B cell (primary cell): ENCODE data around the gene GRB10. TPM values are rescaled to one million over a fixed set of nuclear protein-coding genes. Genes with fewer than 3 reads are reported as not detected.

ENCODE experiments used
- ATAC-seq: fragments of 200-7000 bp; cut with Tn5 transposase; one replicate; pipeline ENCODE4 v1.10.0; 2021; ENCODE audit warnings: low read depth, mild to moderate bottlenecking, moderate number of reproducible peaks, moderate library complexity
- CTCF ChIA-PET: fragments of 350-600 bp; sonication (Branson Sonifier 250); formaldehyde crosslinking; loops from one replicate; lab custom pipeline; 2021; ENCODE audit warnings: antibody characterized with exemption, inconsistent platforms; lab: Charles Lee
- POLR2A ChIA-PET: fragments of 350-600 bp; sonication (Branson Sonifier 250); formaldehyde crosslinking; loops from one replicate; lab custom pipeline; 2021; ENCODE audit warnings: antibody characterized with exemption; lab: Charles Lee
- DNase-seq: peaks from one replicate; pipeline ENCODE4 v3.0.0; 2013
- H2AFZ ChIP-seq: 2 replicates; pipeline ENCODE4 v1.6.1; 2012; ENCODE audit warnings: mild to moderate bottlenecking, low read depth, low read length; ENCODE audit not compliant: insufficient read depth, poor library complexity, severe bottlenecking
- H3K27ac ChIP-seq, 2 donors: 1 replicate in 1 of 2; 2 replicates in 1 of 2; pipeline ENCODE4 v1.5.1; 2012 to 2013; ENCODE audit warnings: low read length in 2 of 2, mild to moderate bottlenecking in 2 of 2, moderate library complexity in 1 of 2
- H3K27me3 ChIP-seq, 4 experiments: fragments of 200-600 bp in 1 of 4; sonication (generic) in 1 of 4; replicated peaks in 1 of 4; 1 replicate in 2 of 4; 2 replicates in 2 of 4; pipeline versions ENCODE4 v1.6.1 to v1.7.0; 2013 to 2016; ENCODE audit warnings: low read length in 3 of 4, mild to moderate bottlenecking in 2 of 4, mixed read lengths in 1 of 4, moderate library complexity in 1 of 4; ENCODE audit not compliant: insufficient read depth in 4 of 4, control insufficient read depth in 3 of 4; ENCODE audit errors: control extremely low read depth in 1 of 4
- H3K36me3 ChIP-seq, 2 experiments: replicated peaks in 1 of 2; 1 replicate in 1 of 2; 2 replicates in 1 of 2; pipeline versions ENCODE4 v1.6.1 to v1.7.1; 2013; ENCODE audit warnings: low read length in 1 of 2; ENCODE audit not compliant: insufficient read depth in 2 of 2, control insufficient read depth in 1 of 2; ENCODE audit errors: control extremely low read depth in 1 of 2, extremely low read depth in 1 of 2
- H3K4me1 ChIP-seq, 2 donors: fragments of 200-600 bp in 1 of 2; sonication (generic) in 1 of 2; 1 replicate in 1 of 2; 2 replicates in 1 of 2; pipeline versions ENCODE4 v1.5.1 to v1.6.1; 2013 to 2017; ENCODE audit warnings: low read length in 2 of 2; ENCODE audit not compliant: control insufficient read depth in 2 of 2, insufficient read depth in 2 of 2
- H3K4me2 ChIP-seq: replicated peaks from 2 replicates; pipeline ENCODE3; 2012; ENCODE audit warnings: mild to moderate bottlenecking, low read depth, low read length; ENCODE audit not compliant: poor library complexity, severe bottlenecking
- H3K4me3 ChIP-seq, 5 experiments: fragments of 200-600 bp in 1 of 5; sonication (generic) in 1 of 5; 1 replicate in 3 of 5; 2 replicates in 2 of 5; pipeline versions ENCODE4 v1.5.1 to v1.7.0; 2011 to 2016; ENCODE audit warnings: low read length in 4 of 5, mild to moderate bottlenecking in 4 of 5, low read depth in 2 of 5, control low read depth in 1 of 5, moderate library complexity in 1 of 5; ENCODE audit not compliant: insufficient read depth in 1 of 5; ENCODE audit errors: control extremely low read depth in 1 of 5, extremely low read depth in 1 of 5
- H3K79me2 ChIP-seq: fragments of 200-600 bp; sonication (generic); one replicate; pipeline ENCODE4 v1.6.0; 2016; ENCODE audit warnings: low read length; ENCODE audit not compliant: control insufficient read depth, insufficient read depth
- H3K9ac ChIP-seq: fragments of 200-600 bp; sonication (generic); 2 replicates; pipeline ENCODE4 v1.6.1; 2017; ENCODE audit warnings: mild to moderate bottlenecking, low read length, moderate library complexity
- H3K9me3 ChIP-seq, 3 donors: one replicate each; pipeline versions ENCODE4 v1.6.1 to v1.7.1; 2013; ENCODE audit warnings: low read length in 2 of 3; ENCODE audit not compliant: control insufficient read depth in 2 of 3, insufficient read depth in 1 of 3; ENCODE audit errors: control extremely low read depth in 1 of 3
- H4K20me1 ChIP-seq: 2 replicates; pipeline ENCODE4 v1.6.0; 2012; ENCODE audit warnings: mild to moderate bottlenecking, low read length; ENCODE audit not compliant: insufficient read depth, control insufficient read depth, poor library complexity, severe bottlenecking
- H3K27ac Mint-ChIP-seq: one replicate; pipeline ENCODE4 v1.8.0; 2021; ENCODE audit warnings: mixed read lengths
- H3K27me3 Mint-ChIP-seq: one replicate; pipeline ENCODE4 v1.8.0; 2021; ENCODE audit warnings: mixed read lengths
- H3K4me1 Mint-ChIP-seq: one replicate; pipeline ENCODE4 v1.8.0; 2021; ENCODE audit warnings: mixed read lengths
- H3K4me3 Mint-ChIP-seq: one replicate; pipeline ENCODE4 v1.8.0; 2021; ENCODE audit warnings: mixed read lengths
- H3K9me3 Mint-ChIP-seq: one replicate; pipeline ENCODE4 v1.8.0; 2022; ENCODE audit warnings: mixed read lengths; ENCODE audit not compliant: insufficient read depth
- CTCF ChIP-seq: fragments of 200-600 bp; IDR thresholded peaks from one replicate; pipeline ENCODE4 v1.8.0; 2022; ENCODE audit warnings: antibody characterized with exemption, mild to moderate bottlenecking
- EZH2 ChIP-seq: IDR thresholded peaks from 2 replicates; pipeline ENCODE4 v1.6.1; 2012; ENCODE audit warnings: borderline replicate concordance, low read depth, mild to moderate bottlenecking, moderate library complexity, low read length; ENCODE audit not compliant: insufficient read depth, poor library complexity, severe bottlenecking
- WGBS: methylation state at CpG from one replicate; pipeline ENCODE4 v1.1.5; 2013; ENCODE audit warnings: missing lambda C conversion rate; ENCODE audit not compliant: insufficient coverage; 5-methylcytosine and 5-hydroxymethylcytosine counted together
- intact Hi-C: fragments of 100-400 bp; cut with micrococcal nuclease; formaldehyde crosslinking; loops from one replicate; pipeline ENCODE4 v1.10.0; 2022
- polyA plus RNA-seq: library from polyadenylated mRNA; depleted of rRNA; stranded (reverse); fragments of >200 nt; gene quantifications from 2 replicates; pipeline ENCODE4 v1.2.3, GENCODE V29; 2012
- total RNA-seq, 2 donors: library from RNA; stranded (reverse); fragments of 120-200 nt in 1 of 2; gene quantifications; 1 replicate in 1 of 2; 2 replicates in 1 of 2; pipeline versions ENCODE4 v1.2.3 to v1.2.4, GENCODE V29; 2013 to 2022

GRB10 gene
- total and polyA plus RNA-seq, 2 donors (not counting 1 experiment from before 2014, with no cell fraction given): 0.04 TPM; not detected in 1

GRCh38 chr7:50721160-50721559 is 61.5 kb downstream of the GRB10 start:
- Histone ChIP-seq H4K20me1 (no peaks in the 10 kb centered on the region), H3K79me2 (no peaks in the 10 kb centered on the region), H3K4me1 (no peaks in the 10 kb centered on the region), H2AFZ (no peak overlapping the region), H3K9ac (no peak overlapping the region), H3K27me3 (no peaks in the 10 kb centered on the region), H3K4me3 (no peak overlapping the region), H3K9me3 (no peaks in the 10 kb centered on the region), H3K4me2 (no peak overlapping the region), H3K36me3 (no peaks in the 10 kb centered on the region), H3K27ac (no peak overlapping the region)
- ATAC-seq (no peak), DNase-seq (no peak)
- ChIA-PET CTCF (no interaction called here), POLR2A (no interaction called here)
- Mint-ChIP-seq H3K9me3 (no peaks in the 10 kb centered on the region), H3K4me1 (no peaks in the 10 kb centered on the region), H3K27me3 (peaks cover 19% of the 10 kb centered on the region), H3K4me3 (no peak overlapping the region), H3K27ac (no peak overlapping the region)
- TF ChIP-seq CTCF: no peak
- TF ChIP-seq EZH2: no peak
- intact Hi-C loops: no loop called here
- 96% methylated on average over 9 of the region's 10 CpGs for WGBS

- Histone ChIP-seq H3K36me3 (no peaks in the 10 kb centered on the region), H3K79me2 (no peaks in the 10 kb centered on the region), H3K4me3 (no peak overlapping the region), H3K9me3 (no peaks in the 10 kb centered on the region), H3K9ac (no peak overlapping the region), H3K4me1 (no peaks in the 10 kb centered on the region), H3K27me3 (no peaks in the 10 kb centered on the region), H3K4me2 (no peak overlapping the region), H4K20me1 (no peaks in the 10 kb centered on the region), H2AFZ (no peak overlapping the region), H3K27ac (no peak overlapping the region)
- WGBS: 94% methylated on average over 4 of the region's 7 CpGs
- Mint-ChIP-seq H3K27me3 (peaks cover 24% of the 10 kb centered on the region), H3K9me3 (no peaks in the 10 kb centered on the region), H3K4me3 (no peak overlapping the region), H3K4me1 (no peaks in the 10 kb centered on the region), H3K27ac (no peak overlapping the region)
- POLR2A ChIA-PET: no interaction called here
- no peak for DNase-seq
- intact Hi-C loops: no loop called here
- CTCF ChIA-PET: no interaction called here
- no peak for ATAC-seq
- TF ChIP-seq CTCF: no peak
- TF ChIP-seq EZH2: no peak
Measured at GRCh38 chr7:50720295-50720694, 62.4 kb downstream of the GRB10 start.
